Effector memory CD4-positive, alpha-beta T cell (primary cell): ENCODE measurements around the gene ZNF766.
"Not testable (repeated sequence)": the region's sequence is repeated elsewhere in the genome, so short reads cannot be mapped to it uniquely, and the experiment has no call there.

ENCODE experiments used
- DNase-seq, 3 donors: peaks; one replicate each; pipeline ENCODE4 v3.0.0-alpha.2; 2020
- H3K27ac ChIP-seq: 2 replicates; pipeline ENCODE4 v1.7.0; 2013; ENCODE audit warnings: mild to moderate bottlenecking, low read length, moderate library complexity; ENCODE audit not compliant: insufficient read depth, poor library complexity, severe bottlenecking
- H3K27me3 ChIP-seq: replicated peaks from 2 replicates; pipeline ENCODE4 v1.7.0; 2013; ENCODE audit warnings: mild to moderate bottlenecking, low read length; ENCODE audit not compliant: insufficient read depth, control insufficient read depth, poor library complexity, severe bottlenecking
- H3K36me3 ChIP-seq: 2 replicates; pipeline ENCODE4 v1.7.0; 2013; ENCODE audit warnings: mild to moderate bottlenecking, low read length, moderate library complexity; ENCODE audit not compliant: control insufficient read depth, insufficient read depth
- H3K4me1 ChIP-seq: 2 replicates; pipeline ENCODE4 v1.7.0; 2013; ENCODE audit warnings: low read length, mild to moderate bottlenecking; ENCODE audit not compliant: control insufficient read depth, insufficient read depth, poor library complexity, severe bottlenecking
- H3K4me3 ChIP-seq: 2 replicates; pipeline ENCODE4 v1.7.0; 2013; ENCODE audit warnings: low read length, low read depth, mild to moderate bottlenecking; ENCODE audit not compliant: insufficient read depth, poor library complexity, severe bottlenecking
- H3K9me3 ChIP-seq: 2 replicates; pipeline ENCODE4 v1.7.0; 2013; ENCODE audit warnings: mild to moderate bottlenecking, low read length, moderate library complexity; ENCODE audit not compliant: control insufficient read depth

Gene ZNF766

GRCh38 chr19:52231154-52231910, 38.1 kb upstream of the ZNF766 start:
- H3K36me3 ChIP-seq = peaks cover 19% of the 10 kb centered on the region
- H3K4me3 ChIP-seq = no peak overlapping the region
- H3K4me1 ChIP-seq = no peaks in the 10 kb centered on the region
- no peak for DNase-seq
- no peaks in the 10 kb centered on the region for H3K27me3 ChIP-seq
- H3K27ac ChIP-seq = no peak overlapping the region
- no peaks in the 10 kb centered on the region for H3K9me3 ChIP-seq

GRCh38 chr19:52234406-52234805, 35.0 kb upstream of the ZNF766 start:
- H3K27me3 ChIP-seq = no peaks in the 10 kb centered on the region
- no peaks in the 10 kb centered on the region for H3K9me3 ChIP-seq
- no peaks in the 10 kb centered on the region for H3K4me1 ChIP-seq
- H3K4me3 ChIP-seq = no peak overlapping the region
- H3K27ac ChIP-seq = no peak overlapping the region
- no peak for DNase-seq
- H3K36me3 ChIP-seq = no peaks in the 10 kb centered on the region

- no peaks in the 10 kb centered on the region for H3K9me3 ChIP-seq
- H3K27ac ChIP-seq = no peak overlapping the region
- H3K27me3 ChIP-seq = no peaks in the 10 kb centered on the region
- no peak overlapping the region for H3K4me3 ChIP-seq
- no peaks in the 10 kb centered on the region for H3K36me3 ChIP-seq
- DNase-seq = no peak
- no peaks in the 10 kb centered on the region for H3K4me1 ChIP-seq
These were observed 32.2 kb upstream of the ZNF766 start for GRCh38 chr19:52237197-52237596.

- H3K27me3 ChIP-seq = no peaks in the 10 kb centered on the region
- no peak overlapping the region for H3K27ac ChIP-seq
- H3K4me1 ChIP-seq = no peaks in the 10 kb centered on the region
- H3K4me3 ChIP-seq = no peak overlapping the region
- peak; percentile 9 to 41 (median 25) for DNase-seq
- H3K36me3 ChIP-seq = no peaks in the 10 kb centered on the region
- no peaks in the 10 kb centered on the region for H3K9me3 ChIP-seq
These were observed 31.5 kb upstream of the ZNF766 start for GRCh38 chr19:52237771-52238400.

- no peak for DNase-seq
- H3K36me3 ChIP-seq = no peaks in the 10 kb centered on the region
- no peaks in the 10 kb centered on the region for H3K4me1 ChIP-seq
- no peak overlapping the region for H3K27ac ChIP-seq
- H3K9me3 ChIP-seq = no peaks in the 10 kb centered on the region
- no peaks in the 10 kb centered on the region for H3K27me3 ChIP-seq
- no peak overlapping the region for H3K4me3 ChIP-seq
These were observed 25.4 kb upstream of the ZNF766 start for GRCh38 chr19:52244021-52244420.

GRCh38 chr19:52248241-52248640, 21.1 kb upstream of the ZNF766 start:
- peak; percentile 8 to 42 (median 17) for DNase-seq
- Histone ChIP-seq H3K27ac (no peak overlapping the region), H3K36me3 (no peaks in the 10 kb centered on the region), H3K4me3 (no peak overlapping the region), H3K27me3 (no peaks in the 10 kb centered on the region), H3K9me3 (no peaks in the 10 kb centered on the region), H3K4me1 (no peaks in the 10 kb centered on the region)

- DNase-seq = no peak
- H3K4me1 ChIP-seq = no peaks in the 10 kb centered on the region
- H3K4me3 ChIP-seq = no peak overlapping the region
- no peaks in the 10 kb centered on the region for H3K9me3 ChIP-seq
- H3K27ac ChIP-seq = no peak overlapping the region
- no peaks in the 10 kb centered on the region for H3K36me3 ChIP-seq
- H3K27me3 ChIP-seq = no peaks in the 10 kb centered on the region
These were observed 11.0 kb upstream of the ZNF766 start for GRCh38 chr19:52258426-52258825.

- not testable (repeated sequence) for DNase-seq, H3K27me3 ChIP-seq, H3K4me1 ChIP-seq, H3K9me3 ChIP-seq, H3K36me3 ChIP-seq, H3K27ac ChIP-seq, H3K4me3 ChIP-seq
These were observed 3.8 kb upstream of the ZNF766 start for GRCh38 chr19:52265556-52265955.

GRCh38 chr19:52270266-52270885, 989 bp downstream of the ZNF766 start:
- DNase-seq = no peak
- Histone ChIP-seq H3K27me3 (no peaks in the 10 kb centered on the region), H3K27ac (peak overlapping the region; percentile 88), H3K4me1 (peaks cover 3% of the 10 kb centered on the region), H3K9me3 (no peaks in the 10 kb centered on the region), H3K4me3 (peak overlapping the region; percentile 98), H3K36me3 (peaks cover 3% of the 10 kb centered on the region)

DNA sequence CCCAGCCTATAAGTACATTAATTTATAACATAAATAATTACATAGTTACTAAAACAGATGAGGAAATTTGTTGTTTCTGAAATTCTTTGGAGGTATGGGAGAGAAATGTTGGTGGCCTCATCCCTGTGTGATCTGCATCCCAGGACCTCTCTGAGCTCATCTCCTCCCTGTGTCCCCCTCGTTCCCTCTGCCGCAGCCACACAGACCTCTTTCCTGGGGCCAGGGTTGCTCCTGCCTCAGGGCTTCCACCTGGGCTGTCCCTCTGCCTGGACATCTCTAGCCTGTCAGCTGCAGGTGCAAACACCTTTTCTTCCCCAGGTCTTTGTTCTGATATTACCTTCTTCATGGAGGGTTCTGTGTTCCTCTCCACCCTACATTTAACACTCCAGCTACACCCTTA, 3.9 kb downstream of the ZNF766 start:
- peaks cover 7% of the 10 kb centered on the region for H3K4me1 ChIP-seq
- no peak overlapping the region for H3K4me3 ChIP-seq
- peaks cover 10% of the 10 kb centered on the region for H3K36me3 ChIP-seq
- H3K27ac ChIP-seq = no peak overlapping the region
- H3K9me3 ChIP-seq = no peaks in the 10 kb centered on the region
- H3K27me3 ChIP-seq = no peaks in the 10 kb centered on the region
- no peak for DNase-seq
